Uterus (tissue), 2 donors: ENCODE results near the gene BICRA.

ENCODE experiments used
- POLR2A ChIP-seq, 2 donors: fragments of 450-650 bp; IDR thresholded peaks; one replicate each; pipeline ENCODE4 v1.6.1; 2016; ENCODE audit warnings: antibody characterized with exemption in 2 of 2, mild to moderate bottlenecking in 1 of 2, moderate library complexity in 1 of 2
- TF ChIP-seq, protein P1 (sequence below), 4 experiments: fragments of 200-600 bp in 2 of 4; fragments of 450-650 bp in 2 of 4; sonication (generic) in 2 of 4; IDR thresholded peaks; one replicate each; pipeline ENCODE4 v1.5.1; 2016 to 2019; ENCODE audit warnings: antibody characterized with exemption in 4 of 4, mild to moderate bottlenecking in 2 of 4, moderate library complexity in 1 of 4

DNA sequence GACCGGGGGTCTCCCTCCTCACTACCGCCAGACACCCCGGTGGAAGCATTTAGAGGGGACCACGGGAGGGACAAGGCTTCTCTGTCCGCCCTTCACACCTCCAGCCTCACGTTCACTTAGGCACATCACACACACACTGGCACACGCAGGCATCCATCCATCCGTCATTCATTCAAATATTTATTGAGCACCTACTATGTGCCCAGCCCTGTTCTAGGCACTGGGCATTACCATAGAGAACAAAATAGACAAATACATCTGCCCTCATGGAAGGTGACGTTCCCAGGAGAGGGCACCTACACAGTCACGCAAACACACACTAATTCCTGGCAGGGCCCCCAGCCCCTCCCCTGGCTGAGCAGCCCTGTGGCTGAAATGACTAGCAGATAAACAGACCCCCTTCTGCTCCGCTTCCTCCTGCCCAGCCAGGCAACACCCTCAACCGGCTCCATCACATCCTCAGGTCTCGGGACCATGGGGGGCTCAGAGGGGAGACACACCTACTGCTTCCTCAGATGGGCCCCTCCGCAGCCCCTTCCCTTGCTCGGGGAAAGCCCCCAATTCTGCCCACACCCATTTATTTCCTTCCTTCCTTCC lies 132.7 kb downstream of the BICRA start:
- TF ChIP-seq, protein P1, sequence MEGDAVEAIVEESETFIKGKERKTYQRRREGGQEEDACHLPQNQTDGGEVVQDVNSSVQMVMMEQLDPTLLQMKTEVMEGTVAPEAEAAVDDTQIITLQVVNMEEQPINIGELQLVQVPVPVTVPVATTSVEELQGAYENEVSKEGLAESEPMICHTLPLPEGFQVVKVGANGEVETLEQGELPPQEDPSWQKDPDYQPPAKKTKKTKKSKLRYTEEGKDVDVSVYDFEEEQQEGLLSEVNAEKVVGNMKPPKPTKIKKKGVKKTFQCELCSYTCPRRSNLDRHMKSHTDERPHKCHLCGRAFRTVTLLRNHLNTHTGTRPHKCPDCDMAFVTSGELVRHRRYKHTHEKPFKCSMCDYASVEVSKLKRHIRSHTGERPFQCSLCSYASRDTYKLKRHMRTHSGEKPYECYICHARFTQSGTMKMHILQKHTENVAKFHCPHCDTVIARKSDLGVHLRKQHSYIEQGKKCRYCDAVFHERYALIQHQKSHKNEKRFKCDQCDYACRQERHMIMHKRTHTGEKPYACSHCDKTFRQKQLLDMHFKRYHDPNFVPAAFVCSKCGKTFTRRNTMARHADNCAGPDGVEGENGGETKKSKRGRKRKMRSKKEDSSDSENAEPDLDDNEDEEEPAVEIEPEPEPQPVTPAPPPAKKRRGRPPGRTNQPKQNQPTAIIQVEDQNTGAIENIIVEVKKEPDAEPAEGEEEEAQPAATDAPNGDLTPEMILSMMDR (IDR thresholded peaks at IDR 0.05), result no peak
- TF ChIP-seq POLR2A (IDR thresholded peaks at IDR 0.05), result no peak
